SU-DHL-6 (cell line): Measurements from ENCODE around the gene DCC.

ENCODE experiments used
- EZH2phosphoT487 ChIP-seq: fragments of 200-600 bp; sonication (generic), shearing (Covaris generic); conservative IDR thresholded peaks from 2 replicates; pipeline ENCODE4 v1.6.1; 2018; ENCODE audit warnings: mild to moderate bottlenecking, antibody characterized with exemption, low read length, moderate library complexity, mixed read lengths
- TF ChIP-seq, protein P1 (sequence below): fragments of 200-600 bp; sonication (generic); IDR thresholded peaks from one replicate; pipeline ENCODE4 v1.5.1; 2017; ENCODE audit warnings: antibody characterized with exemption, mild to moderate bottlenecking, low read length, moderate library complexity; ENCODE audit not compliant: insufficient read depth, poor library complexity, severe bottlenecking

GRCh38 chr18:52694804-52695203 is 354.8 kb downstream of the DCC start:
- TF ChIP-seq, protein P1, sequence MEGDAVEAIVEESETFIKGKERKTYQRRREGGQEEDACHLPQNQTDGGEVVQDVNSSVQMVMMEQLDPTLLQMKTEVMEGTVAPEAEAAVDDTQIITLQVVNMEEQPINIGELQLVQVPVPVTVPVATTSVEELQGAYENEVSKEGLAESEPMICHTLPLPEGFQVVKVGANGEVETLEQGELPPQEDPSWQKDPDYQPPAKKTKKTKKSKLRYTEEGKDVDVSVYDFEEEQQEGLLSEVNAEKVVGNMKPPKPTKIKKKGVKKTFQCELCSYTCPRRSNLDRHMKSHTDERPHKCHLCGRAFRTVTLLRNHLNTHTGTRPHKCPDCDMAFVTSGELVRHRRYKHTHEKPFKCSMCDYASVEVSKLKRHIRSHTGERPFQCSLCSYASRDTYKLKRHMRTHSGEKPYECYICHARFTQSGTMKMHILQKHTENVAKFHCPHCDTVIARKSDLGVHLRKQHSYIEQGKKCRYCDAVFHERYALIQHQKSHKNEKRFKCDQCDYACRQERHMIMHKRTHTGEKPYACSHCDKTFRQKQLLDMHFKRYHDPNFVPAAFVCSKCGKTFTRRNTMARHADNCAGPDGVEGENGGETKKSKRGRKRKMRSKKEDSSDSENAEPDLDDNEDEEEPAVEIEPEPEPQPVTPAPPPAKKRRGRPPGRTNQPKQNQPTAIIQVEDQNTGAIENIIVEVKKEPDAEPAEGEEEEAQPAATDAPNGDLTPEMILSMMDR, result peak; percentile 19
- no peak for TF ChIP-seq EZH2phosphoT487
